T follicular helper cell (primary cell): ENCODE measurements around the gene MSANTD1.

Source experiments
- DNase-seq: peaks from one replicate; pipeline ENCODE4 v3.0.0-alpha.2; 2020; ENCODE audit warnings: low read depth

MSANTD1 gene

GRCh38 chr4:3263053-3263875 lies 14.3 kb downstream of the MSANTD1 start:
- no peak for DNase-seq

GRCh38 chr4:3263876-3264193 lies 14.9 kb downstream of the MSANTD1 start:
- DNase-seq, result no peak

- no peak for DNase-seq
Observed at GRCh38 chr4:3266076-3266475, 17.1 kb downstream of the MSANTD1 start.

- DNase-seq, result no peak
Observed at GRCh38 chr4:3267576-3268394, 18.8 kb downstream of the MSANTD1 start.

- no peak for DNase-seq
Observed at GRCh38 chr4:3268395-3269104, 19.6 kb downstream of the MSANTD1 start.

- DNase-seq, result no peak
Observed at GRCh38 chr4:3269105-3269927, 20.4 kb downstream of the MSANTD1 start.

GRCh38 chr4:3269991-3270611 lies 21.1 kb downstream of the MSANTD1 start:
- DNase-seq, result no peak

- no peak for DNase-seq
Observed at GRCh38 chr4:3271131-3271530, 22.2 kb downstream of the MSANTD1 start.

GRCh38 chr4:3276986-3277385 lies 28.0 kb downstream of the MSANTD1 start:
- no peak for DNase-seq

- DNase-seq, result no peak
Observed at GRCh38 chr4:3280466-3280865, 31.5 kb downstream of the MSANTD1 start.

- DNase-seq, result no peak
Observed at GRCh38 chr4:3283483-3283882, 34.5 kb downstream of the MSANTD1 start.

GRCh38 chr4:3283916-3284315 lies 35.0 kb downstream of the MSANTD1 start:
- no peak for DNase-seq

- DNase-seq, result no peak
Observed at GRCh38 chr4:3284734-3285557, 36.0 kb downstream of the MSANTD1 start.

- DNase-seq, result no peak
Observed at GRCh38 chr4:3285558-3286334, 36.8 kb downstream of the MSANTD1 start.

GRCh38 chr4:3286335-3287175 lies 37.6 kb downstream of the MSANTD1 start:
- no peak for DNase-seq

GRCh38 chr4:3287271-3287971 lies 38.5 kb downstream of the MSANTD1 start:
- no peak for DNase-seq

- DNase-seq, result no peak
Observed at GRCh38 chr4:3287972-3288570, 39.1 kb downstream of the MSANTD1 start.
